HG03066 (cell line): ENCODE results near the gene LBX2.

Experiments used
- ATAC-seq: cut with Tn5 transposase; IDR thresholded peaks from one replicate; pipeline ENCODE4 v1.9.1; 2021; ENCODE audit warnings: low read depth; ENCODE audit not compliant: unreplicated experiment

LBX2 gene

GRCh38 chr2:74499267-74499939, at the start of gene LBX2:
Gene LBX2 (minus strand): TSS chr2:74499603. CDS start chr2:74499537, 66 bp downstream.
- ATAC-seq = no peak

GRCh38 chr2:74548285-74548899, 49.0 kb upstream of the LBX2 start:
- no peak for ATAC-seq

GRCh38 chr2:74546004-74546403, 46.6 kb upstream of the LBX2 start:
- no peak for ATAC-seq

GRCh38 chr2:74544634-74545033, 45.2 kb upstream of the LBX2 start:
- no peak for ATAC-seq

- ATAC-seq = no peak
Measured at GRCh38 chr2:74542978-74543377, 43.6 kb upstream of the LBX2 start.

GRCh38 chr2:74540291-74540690, 40.9 kb upstream of the LBX2 start:
- no peak for ATAC-seq

GRCh38 chr2:74538881-74539339, 39.5 kb upstream of the LBX2 start:
- ATAC-seq = no peak

GRCh38 chr2:74537140-74537539, 37.7 kb upstream of the LBX2 start:
- no peak for ATAC-seq

GRCh38 chr2:74536166-74536950, 37.0 kb upstream of the LBX2 start:
- no peak for ATAC-seq

GRCh38 chr2:74535440-74535965, 36.1 kb upstream of the LBX2 start:
- no peak for ATAC-seq

- no peak for ATAC-seq
Measured at GRCh38 chr2:74534411-74534810, 35.0 kb upstream of the LBX2 start.

- ATAC-seq = no peak
Measured at GRCh38 chr2:74533464-74533863, 34.1 kb upstream of the LBX2 start.

GRCh38 chr2:74532222-74532621, 32.8 kb upstream of the LBX2 start:
- ATAC-seq = no peak

- no peak for ATAC-seq
Measured at GRCh38 chr2:74531666-74532065, 32.3 kb upstream of the LBX2 start.

GRCh38 chr2:74530239-74531187, 31.1 kb upstream of the LBX2 start:
- ATAC-seq = peak; percentile 23

GRCh38 chr2:74529357-74530238, 30.2 kb upstream of the LBX2 start, which contains the start of the genes AUP1 and HTRA2:
Gene AUP1 (minus strand): TSS chr2:74529706. CDS start chr2:74529629, 77 bp downstream.
Gene HTRA2 (plus strand): TSS chr2:74529933. CDS start chr2:74530007, 74 bp downstream.
- peak; percentile 82 for ATAC-seq

- ATAC-seq = peak; percentile 3
Measured at GRCh38 chr2:74528600-74529356, 29.4 kb upstream of the LBX2 start.

- ATAC-seq = no peak
Measured at GRCh38 chr2:74527741-74528140, 28.3 kb upstream of the LBX2 start.
